Measurements from ENCODE around the gene BNC1. TPM values are rescaled to one million over a fixed set of nuclear protein-coding genes. Genes with fewer than 3 reads are reported as not detected.

Gene BNC1
- polyA plus RNA-seq, 1 of the 3 experiments (the other 2 are of a cell fraction): not detected

DNA sequence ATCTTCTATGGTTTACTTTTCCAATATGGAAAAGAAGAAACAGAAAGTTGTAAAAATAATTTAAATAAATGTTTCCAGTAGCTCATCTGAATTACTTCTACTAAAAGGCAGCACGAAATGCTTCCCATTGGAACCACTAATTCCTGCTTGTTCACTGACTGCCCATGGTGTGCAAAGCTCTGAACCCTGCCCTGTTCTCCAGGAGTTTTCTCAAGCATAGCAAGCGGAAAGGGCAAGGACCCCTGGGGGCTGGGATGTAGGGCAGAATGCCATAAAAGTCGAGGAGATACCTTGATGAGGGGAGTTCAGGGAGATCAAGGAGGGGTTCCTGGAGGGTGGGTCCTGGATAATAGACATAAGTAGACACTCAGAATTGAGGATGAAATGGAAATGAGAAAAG lies 35.3 kb upstream of the BNC1 start (continued):
- TF ChIP-seq, protein P1, sequence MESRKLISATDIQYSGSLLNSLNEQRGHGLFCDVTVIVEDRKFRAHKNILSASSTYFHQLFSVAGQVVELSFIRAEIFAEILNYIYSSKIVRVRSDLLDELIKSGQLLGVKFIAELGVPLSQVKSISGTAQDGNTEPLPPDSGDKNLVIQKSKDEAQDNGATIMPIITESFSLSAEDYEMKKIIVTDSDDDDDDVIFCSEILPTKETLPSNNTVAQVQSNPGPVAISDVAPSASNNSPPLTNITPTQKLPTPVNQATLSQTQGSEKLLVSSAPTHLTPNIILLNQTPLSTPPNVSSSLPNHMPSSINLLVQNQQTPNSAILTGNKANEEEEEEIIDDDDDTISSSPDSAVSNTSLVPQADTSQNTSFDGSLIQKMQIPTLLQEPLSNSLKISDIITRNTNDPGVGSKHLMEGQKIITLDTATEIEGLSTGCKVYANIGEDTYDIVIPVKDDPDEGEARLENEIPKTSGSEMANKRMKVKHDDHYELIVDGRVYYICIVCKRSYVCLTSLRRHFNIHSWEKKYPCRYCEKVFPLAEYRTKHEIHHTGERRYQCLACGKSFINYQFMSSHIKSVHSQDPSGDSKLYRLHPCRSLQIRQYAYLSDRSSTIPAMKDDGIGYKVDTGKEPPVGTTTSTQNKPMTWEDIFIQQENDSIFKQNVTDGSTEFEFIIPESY (IDR thresholded peaks at IDR 0.05; ENCODE audit: borderline replicate concordance, low read depth): no peak
- TF ChIP-seq RAD21 (IDR thresholded peaks at IDR 0.05; ENCODE audit: low read length): no peak
- TF ChIP-seq NRF1 (IDR thresholded peaks at IDR 0.05; ENCODE audit: low read depth, low read length): no peak
- no peak for TF ChIP-seq RFX5 (IDR thresholded peaks at IDR 0.05; ENCODE audit: low read length)
- no peak for TF ChIP-seq POLR2AphosphoS5 (IDR thresholded peaks at IDR 0.05; ENCODE audit: low read depth, low read length)
- TF ChIP-seq EZH2phosphoT487 (IDR thresholded peaks at IDR 0.05; ENCODE audit: borderline replicate concordance, low read depth): no peak
- TF ChIP-seq, protein P2, sequence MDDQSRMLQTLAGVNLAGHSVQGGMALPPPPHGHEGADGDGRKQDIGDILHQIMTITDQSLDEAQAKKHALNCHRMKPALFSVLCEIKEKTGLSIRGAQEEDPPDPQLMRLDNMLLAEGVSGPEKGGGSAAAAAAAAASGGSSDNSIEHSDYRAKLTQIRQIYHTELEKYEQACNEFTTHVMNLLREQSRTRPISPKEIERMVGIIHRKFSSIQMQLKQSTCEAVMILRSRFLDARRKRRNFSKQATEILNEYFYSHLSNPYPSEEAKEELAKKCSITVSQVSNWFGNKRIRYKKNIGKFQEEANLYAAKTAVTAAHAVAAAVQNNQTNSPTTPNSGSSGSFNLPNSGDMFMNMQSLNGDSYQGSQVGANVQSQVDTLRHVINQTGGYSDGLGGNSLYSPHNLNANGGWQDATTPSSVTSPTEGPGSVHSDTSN (IDR thresholded peaks at IDR 0.05): no peak
- TF ChIP-seq SIN3A (IDR thresholded peaks at IDR 0.05; ENCODE audit: borderline replicate concordance, low read depth, low read length): no peak
- no peak for TF ChIP-seq YY1 (IDR thresholded peaks at IDR 0.05; ENCODE audit: low read depth)
- TF ChIP-seq, protein P3, sequence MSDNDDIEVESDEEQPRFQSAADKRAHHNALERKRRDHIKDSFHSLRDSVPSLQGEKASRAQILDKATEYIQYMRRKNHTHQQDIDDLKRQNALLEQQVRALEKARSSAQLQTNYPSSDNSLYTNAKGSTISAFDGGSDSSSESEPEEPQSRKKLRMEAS (IDR thresholded peaks at IDR 0.05; ENCODE audit: low read depth): no peak
- TF ChIP-seq GABPA (IDR thresholded peaks at IDR 0.05; ENCODE audit: low read depth): no peak

DNA sequence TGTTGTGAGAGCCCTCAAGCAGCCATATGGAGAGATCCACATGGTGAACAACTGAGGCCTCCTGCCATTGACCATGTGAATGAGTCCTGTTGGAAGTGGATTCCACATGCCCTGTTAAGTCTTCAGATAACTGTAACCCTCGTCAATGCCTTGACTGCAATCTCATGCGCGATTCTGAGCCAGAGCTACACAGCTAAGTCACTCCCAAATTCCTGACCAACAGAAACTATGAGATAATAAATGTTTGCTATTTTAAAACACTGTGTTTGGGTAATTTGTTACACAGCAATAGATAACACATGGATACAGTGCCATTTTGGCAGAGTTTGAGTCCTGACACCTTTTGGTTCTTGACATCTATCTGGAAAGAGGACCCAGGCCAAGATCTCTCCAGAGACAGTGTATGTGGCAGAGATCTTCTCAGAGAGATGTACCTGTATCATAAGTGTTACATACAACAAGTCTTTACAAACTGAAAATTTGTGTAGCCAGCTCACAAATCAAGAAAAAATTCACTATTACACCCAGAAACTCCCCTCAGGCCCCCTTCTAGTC lies 34.5 kb upstream of the BNC1 start:
- no peaks in the 10 kb centered on the region for H3F3A ChIP-seq (replicated peaks; ENCODE audit: insufficient read depth)
- no peaks in the 10 kb centered on the region for H3K79me2 ChIP-seq (ENCODE audit: insufficient read depth)
- H3K9me3 ChIP-seq: no peaks in the 10 kb centered on the region
- H3K9ac ChIP-seq: no peak overlapping the region
- H4K20me1 ChIP-seq (ENCODE audit: insufficient read depth): no peaks in the 10 kb centered on the region
- H3K4me2 ChIP-seq: no peak overlapping the region
- DNase-seq: no peak
- no peaks in the 10 kb centered on the region; the same call in 1 of the 2 replicates for H3K27me3 ChIP-seq (ENCODE audit: insufficient read depth)
- 34% methylated on average over 3 of the region's 3 CpGs for WGBS (ENCODE audit: low lambda C conversion rate)
- CTCF ChIA-PET: no interaction called here
- H3K9me2 ChIP-seq: no peaks in the 10 kb centered on the region
- POLR2A ChIA-PET: no interaction called here
- H3K27ac ChIP-seq (ENCODE audit: low read depth in 2 of 2, low read length in 1 of 2): no peak overlapping the region
- H2AFZ ChIP-seq (ENCODE audit: low read depth): no peak overlapping the region
- H3K4me1 ChIP-seq (ENCODE audit: control insufficient read depth in 1 of 2, insufficient read depth in 2 of 2, low read depth in 1 of 2, low read length in 1 of 2): no peaks in the 10 kb centered on the region; a peak in 1 of 4 replicates
- H3K36me3 ChIP-seq (replicated peaks in 1 of 2; ENCODE audit: control insufficient read depth in 1 of 2, insufficient read depth in 2 of 2, low read length in 1 of 2): no peaks in the 10 kb centered on the region
- no peak overlapping the region for H3K4me3 ChIP-seq (ENCODE audit: low read depth in 2 of 2, low read length in 1 of 2)
- TF ChIP-seq ELF1 (IDR thresholded peaks at IDR 0.05): no peak
- TF ChIP-seq, protein P1 (IDR thresholded peaks at IDR 0.05; ENCODE audit: borderline replicate concordance, low read depth): no peak
- TF ChIP-seq, protein P4, sequence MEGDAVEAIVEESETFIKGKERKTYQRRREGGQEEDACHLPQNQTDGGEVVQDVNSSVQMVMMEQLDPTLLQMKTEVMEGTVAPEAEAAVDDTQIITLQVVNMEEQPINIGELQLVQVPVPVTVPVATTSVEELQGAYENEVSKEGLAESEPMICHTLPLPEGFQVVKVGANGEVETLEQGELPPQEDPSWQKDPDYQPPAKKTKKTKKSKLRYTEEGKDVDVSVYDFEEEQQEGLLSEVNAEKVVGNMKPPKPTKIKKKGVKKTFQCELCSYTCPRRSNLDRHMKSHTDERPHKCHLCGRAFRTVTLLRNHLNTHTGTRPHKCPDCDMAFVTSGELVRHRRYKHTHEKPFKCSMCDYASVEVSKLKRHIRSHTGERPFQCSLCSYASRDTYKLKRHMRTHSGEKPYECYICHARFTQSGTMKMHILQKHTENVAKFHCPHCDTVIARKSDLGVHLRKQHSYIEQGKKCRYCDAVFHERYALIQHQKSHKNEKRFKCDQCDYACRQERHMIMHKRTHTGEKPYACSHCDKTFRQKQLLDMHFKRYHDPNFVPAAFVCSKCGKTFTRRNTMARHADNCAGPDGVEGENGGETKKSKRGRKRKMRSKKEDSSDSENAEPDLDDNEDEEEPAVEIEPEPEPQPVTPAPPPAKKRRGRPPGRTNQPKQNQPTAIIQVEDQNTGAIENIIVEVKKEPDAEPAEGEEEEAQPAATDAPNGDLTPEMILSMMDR (IDR thresholded peaks at IDR 0.05): no peak
- TF ChIP-seq, protein P5, sequence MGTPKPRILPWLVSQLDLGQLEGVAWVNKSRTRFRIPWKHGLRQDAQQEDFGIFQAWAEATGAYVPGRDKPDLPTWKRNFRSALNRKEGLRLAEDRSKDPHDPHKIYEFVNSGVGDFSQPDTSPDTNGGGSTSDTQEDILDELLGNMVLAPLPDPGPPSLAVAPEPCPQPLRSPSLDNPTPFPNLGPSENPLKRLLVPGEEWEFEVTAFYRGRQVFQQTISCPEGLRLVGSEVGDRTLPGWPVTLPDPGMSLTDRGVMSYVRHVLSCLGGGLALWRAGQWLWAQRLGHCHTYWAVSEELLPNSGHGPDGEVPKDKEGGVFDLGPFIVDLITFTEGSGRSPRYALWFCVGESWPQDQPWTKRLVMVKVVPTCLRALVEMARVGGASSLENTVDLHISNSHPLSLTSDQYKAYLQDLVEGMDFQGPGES (IDR thresholded peaks at IDR 0.05; ENCODE audit: low read depth, low read length): no peak
- TF ChIP-seq MEF2A (IDR thresholded peaks at IDR 0.05; ENCODE audit: borderline replicate concordance, low read depth): no peak
- TF ChIP-seq POLR2AphosphoS5 (IDR thresholded peaks at IDR 0.05; ENCODE audit: low read depth, low read length): no peak
- no peak for TF ChIP-seq EZH2phosphoT487 (IDR thresholded peaks at IDR 0.05; ENCODE audit: borderline replicate concordance, low read depth)
- TF ChIP-seq FOSL2 (IDR thresholded peaks at IDR 0.05; ENCODE audit: borderline replicate concordance, low read depth): no peak
- TF ChIP-seq, protein P2 (IDR thresholded peaks at IDR 0.05): no peak
- no peak for TF ChIP-seq MXI1 (IDR thresholded peaks at IDR 0.05; ENCODE audit: low read depth, low read length)
- TF ChIP-seq GABPA (IDR thresholded peaks at IDR 0.05; ENCODE audit: low read depth): no peak
- TF ChIP-seq FOXM1 (IDR thresholded peaks at IDR 0.05; ENCODE audit: low read depth): no peak
- TF ChIP-seq, protein P3 (IDR thresholded peaks at IDR 0.05; ENCODE audit: low read depth): no peak
- no peak for TF ChIP-seq RXRA (IDR thresholded peaks at IDR 0.05; ENCODE audit: borderline replicate concordance, low read depth)
- TF ChIP-seq RFX5 (IDR thresholded peaks at IDR 0.05; ENCODE audit: low read length): no peak
- TF ChIP-seq JUND (IDR thresholded peaks at IDR 0.05): no peak
- no peak for TF ChIP-seq NRF1 (IDR thresholded peaks at IDR 0.05; ENCODE audit: low read depth, low read length)

All from SK-N-SH (cell line).